IMR-90 (cell line): Measurements from ENCODE around the gene EFNA5. TPM values are rescaled to one million over a fixed set of nuclear protein-coding genes. Genes with fewer than 3 reads are reported as not detected.
A peak's percentile ranks its signal among the peaks of the same experiment; 100 is the strongest.

ENCODE experiments used
- ATAC-seq: fragments of 200-7000 bp; cut with Tn5 transposase; 2 replicates; pipeline ENCODE4 v1.9.1; 2020; ENCODE audit warnings: low read depth, mild to moderate bottlenecking, moderate library complexity
- BruUV-seq: library from RNA; stranded (reverse); fragments of 400-500 nt; replicated peaks from 2 replicates; lab custom pipeline; 2021; lab: Mats Ljungman, UMichigan
- CTCF ChIA-PET: fragments of 300-600 bp; formaldehyde crosslinking; extraction: SDS; loops from one replicate; lab custom pipeline; 2021; ENCODE audit warnings: antibody characterized with exemption; lab: Yijun Ruan, JAX
- POLR2A ChIA-PET: fragments of 300-600 bp; sonication (Branson Sonifier 250); formaldehyde crosslinking; loops from one replicate; lab custom pipeline; 2022; ENCODE audit warnings: antibody characterized with exemption; ENCODE audit not compliant: unreplicated experiment; lab: Charles Lee
- DNase-seq: peaks from one replicate; pipeline ENCODE4 v3.0.0; 2013
- H2AFZ ChIP-seq: replicated peaks from 2 replicates; pipeline ENCODE3; 2013; ENCODE audit warnings: low read length, mild to moderate bottlenecking; ENCODE audit not compliant: poor library complexity
- H2AK5ac ChIP-seq: 2 replicates; pipeline ENCODE4 v1.6.1; 2013; ENCODE audit warnings: low read depth, low read length, inconsistent platforms
- H2AK9ac ChIP-seq: replicated peaks from 2 replicates; pipeline ENCODE3; 2013; ENCODE audit warnings: mild to moderate bottlenecking, low read depth, low read length, moderate library complexity; ENCODE audit not compliant: poor library complexity
- H2BK120ac ChIP-seq: 2 replicates; pipeline ENCODE4 v1.6.1; 2013; ENCODE audit warnings: low read depth, low read length, inconsistent platforms
- H2BK15ac ChIP-seq: 3 replicates; pipeline ENCODE4 v1.6.1; 2013; ENCODE audit warnings: low read depth, low read length, inconsistent platforms
- H2BK20ac ChIP-seq: 2 replicates; pipeline ENCODE4 v1.6.1; 2013; ENCODE audit warnings: low read depth, mild to moderate bottlenecking, inconsistent platforms, low read length, moderate library complexity
- H2BK5ac ChIP-seq: 2 replicates; pipeline ENCODE4 v1.6.1; 2013; ENCODE audit warnings: mild to moderate bottlenecking, low read depth, low read length, inconsistent platforms; ENCODE audit not compliant: poor library complexity, severe bottlenecking
- H3K14ac ChIP-seq: replicated peaks from 2 replicates; pipeline ENCODE4 v1.6.1; 2013; ENCODE audit warnings: low read depth, low read length, inconsistent platforms
- H3K18ac ChIP-seq: 2 replicates; pipeline ENCODE4 v1.6.1; 2013; ENCODE audit warnings: low read depth, low read length, control low read depth
- H3K23ac ChIP-seq: 2 replicates; pipeline ENCODE4 v1.6.1; 2013; ENCODE audit warnings: low read depth, low read length, inconsistent platforms
- H3K27ac ChIP-seq: 2 replicates; pipeline ENCODE4 v1.5.1; 2013; ENCODE audit warnings: mild to moderate bottlenecking, control low read depth, low read length; ENCODE audit not compliant: insufficient read depth
- H3K27me3 ChIP-seq: 2 replicates; pipeline ENCODE4 v1.6.1; 2013; ENCODE audit warnings: low read length; ENCODE audit not compliant: control insufficient read depth, insufficient read depth
- H3K36me3 ChIP-seq: 2 replicates; pipeline ENCODE4 v1.6.1; 2013; ENCODE audit warnings: low read length, mixed read lengths; ENCODE audit not compliant: control insufficient read depth, insufficient read depth
- H3K4ac ChIP-seq: 2 replicates; pipeline ENCODE4 v1.6.1; 2013; ENCODE audit warnings: low read depth, low read length, inconsistent platforms
- H3K4me1 ChIP-seq: 2 replicates; pipeline ENCODE4 v1.6.1; 2013; ENCODE audit warnings: low read length, mixed read lengths; ENCODE audit not compliant: control insufficient read depth, insufficient read depth
- H3K4me2 ChIP-seq: 2 replicates; pipeline ENCODE4 v1.6.1; 2013; ENCODE audit warnings: low read depth, mild to moderate bottlenecking, control low read depth, low read length, moderate library complexity
- H3K4me3 ChIP-seq: 2 replicates; pipeline ENCODE4 v1.5.1; 2013; ENCODE audit warnings: low read depth, mild to moderate bottlenecking, control low read depth, low read length, moderate library complexity; ENCODE audit not compliant: insufficient read depth
- H3K56ac ChIP-seq: 2 replicates; pipeline ENCODE4 v1.6.1; 2013; ENCODE audit warnings: low read length, inconsistent platforms; ENCODE audit not compliant: insufficient read depth; ENCODE audit errors: extremely low read depth
- H3K79me1 ChIP-seq, 2 experiments: 2 replicates each; pipeline ENCODE4 v1.6.1; 2013; ENCODE audit warnings: low read length in 2 of 2, inconsistent platforms in 1 of 2, low read depth in 1 of 2
- H3K9ac ChIP-seq: 2 replicates; pipeline ENCODE4 v1.6.1; 2013; ENCODE audit warnings: low read depth, low read length, control low read depth
- H3K9me1 ChIP-seq: 2 replicates; pipeline ENCODE4 v1.6.1; 2013; ENCODE audit warnings: low read length, inconsistent platforms; ENCODE audit not compliant: insufficient read depth
- H3K9me3 ChIP-seq: 2 replicates; pipeline ENCODE4 v1.6.1; 2013; ENCODE audit warnings: low read length; ENCODE audit not compliant: control insufficient read depth, insufficient read depth
- H4K20me1 ChIP-seq: 2 replicates; pipeline ENCODE4 v1.6.1; 2013; ENCODE audit warnings: low read length, inconsistent platforms; ENCODE audit not compliant: insufficient read depth
- H4K5ac ChIP-seq: 2 replicates; pipeline ENCODE4 v1.6.1; 2013; ENCODE audit warnings: mild to moderate bottlenecking, low read depth, low read length, control low read depth
- H4K8ac ChIP-seq, 2 experiments: 2 replicates each; pipeline ENCODE4 v1.6.1; 2013; ENCODE audit warnings: low read depth in 2 of 2, low read length in 2 of 2, control low read depth in 1 of 2, inconsistent platforms in 1 of 2
- H4K91ac ChIP-seq: 2 replicates; pipeline ENCODE4 v1.6.1; 2013; ENCODE audit warnings: low read depth, low read length, inconsistent platforms; ENCODE audit not compliant: insufficient read depth
- BHLHE40 ChIP-seq: fragments of 150-350 bp; IDR thresholded peaks from 2 replicates; pipeline ENCODE4 v1.6.1; 2016; ENCODE audit warnings: mild to moderate bottlenecking, low read depth, low read length
- CEBPB ChIP-seq: IDR thresholded peaks from 2 replicates; pipeline ENCODE4 v1.6.1; 2012; ENCODE audit warnings: low read depth, low read length, improper control_type of control experiment
- CHD1 ChIP-seq: IDR thresholded peaks from 2 replicates; pipeline ENCODE4 v1.6.1; 2012; ENCODE audit warnings: low read depth, low read length, improper control_type of control experiment
- FOS ChIP-seq: fragments of 150-350 bp; IDR thresholded peaks from 2 replicates; pipeline ENCODE4 v1.6.1; 2016; ENCODE audit warnings: low read depth, low read length
- MAFK ChIP-seq: IDR thresholded peaks from 2 replicates; pipeline ENCODE4 v1.6.1; 2012; ENCODE audit warnings: low read depth, low read length, improper control_type of control experiment
- MAZ ChIP-seq: IDR thresholded peaks from 2 replicates; pipeline ENCODE4 v1.6.1; 2012; ENCODE audit warnings: low read depth, mild to moderate bottlenecking, low read length, improper control_type of control experiment, moderate library complexity, borderline replicate concordance
- MXI1 ChIP-seq: IDR thresholded peaks from 2 replicates; pipeline ENCODE4 v1.6.1; 2012; ENCODE audit warnings: low read depth, mild to moderate bottlenecking, low read length, moderate library complexity, borderline replicate concordance
- NFE2L2 ChIP-seq: fragments of 150-350 bp; IDR thresholded peaks from 2 replicates; pipeline ENCODE4 v1.6.1; 2016; ENCODE audit warnings: low read depth, mild to moderate bottlenecking, low read length
- POLR2A ChIP-seq: IDR thresholded peaks from 2 replicates; pipeline ENCODE4 v1.6.1; 2012; ENCODE audit warnings: mild to moderate bottlenecking, low read depth, low read length
- RAD21 ChIP-seq: IDR thresholded peaks from 2 replicates; pipeline ENCODE4 v1.6.1; 2012; ENCODE audit warnings: low read length, improper control_type of control experiment
- SMC3 ChIP-seq: fragments of 150-350 bp; IDR thresholded peaks from 2 replicates; pipeline ENCODE4 v1.6.1; 2016; ENCODE audit warnings: low read depth, mild to moderate bottlenecking, antibody characterized with exemption, low read length, moderate library complexity
- USF2 ChIP-seq: fragments of 150-350 bp; IDR thresholded peaks from 2 replicates; pipeline ENCODE4 v1.6.1; 2017; ENCODE audit warnings: mild to moderate bottlenecking, antibody characterized with exemption, low read length, low read depth
- WGBS, 2 experiments: methylation state at CpG; one replicate each; pipeline versions ENCODE4 v1.1.5 to v1.1.7; 2013; ENCODE audit warnings: missing lambda C conversion rate in 2 of 2; ENCODE audit not compliant: insufficient read length in 1 of 2; ENCODE audit errors: extremely low coverage in 2 of 2; 5-methylcytosine and 5-hydroxymethylcytosine counted together
- dilution Hi-C: fragments of 300-500 bp; cut with HindIII; formaldehyde crosslinking; loops from one replicate; pipeline ENCODE4 v1.14.3; 2018; ENCODE audit warnings: low sequenced_read_pairs; ENCODE audit not compliant: unreplicated experiment
- in situ Hi-C: fragments of 300-500 bp; cut with MboI; formaldehyde crosslinking; loops from 3 replicates; pipeline ENCODE4 v1.14.3; 2019; ENCODE audit warnings: low sequenced_read_pairs, inconsistent platforms, mixed read lengths
- intact Hi-C: fragments of 100-400 bp; cut with micrococcal nuclease; formaldehyde crosslinking; loops from 2 replicates; pipeline ENCODE4 v1.10.0; 2022
- polyA plus RNA-seq, 3 experiments: library from polyadenylated mRNA; depleted of rRNA; stranded (reverse); fragments of >200 nt; gene quantifications; 2 replicates each; pipeline ENCODE4 v1.2.3, GENCODE V29; 2012; ENCODE audit warnings: low replicate concordance in 1 of 3
- total RNA-seq: library from RNA; depleted of rRNA; stranded (reverse); fragments of >200 nt; gene quantifications from 2 replicates; pipeline ENCODE4 v1.2.3, GENCODE V29; 2012
- TF ChIP-seq, protein P1 (sequence below): conservative IDR thresholded peaks from 2 replicates; pipeline ENCODE4 v1.5.1; 2012; ENCODE audit warnings: mild to moderate bottlenecking, low read depth, low read length, improper control_type of control experiment
- TF ChIP-seq, protein P2 (sequence below): fragments of 150-350 bp; IDR thresholded peaks from 2 replicates; pipeline ENCODE4 v1.6.1; 2016; ENCODE audit warnings: low read depth, mild to moderate bottlenecking, low read length, moderate library complexity, borderline replicate concordance

Gene EFNA5
- total and polyA plus RNA-seq, 2 of the 4 experiments (the other 2 are of a cell fraction): 1.5 to 1.6 TPM

GRCh38 chr5:107558823-107559375 lies 111.8 kb downstream of the EFNA5 start:
- no peak overlapping the region for H3K18ac ChIP-seq
- H3K9me1 ChIP-seq: peaks cover 15% of the 10 kb centered on the region
- H3K27me3 ChIP-seq: no peaks in the 10 kb centered on the region
- H3K56ac ChIP-seq: no peak overlapping the region
- ATAC-seq: no peak
- intact Hi-C loops: no loop called here
- no peaks in the 10 kb centered on the region for H4K20me1 ChIP-seq
- no peak overlapping the region for H2BK20ac ChIP-seq
- POLR2A ChIA-PET: interaction anchor here (0.6 kb wide), 1 partner anchor 148 kb away, joined by 19 read pairs; no protein-coding TSS in a partner anchor
- H2BK5ac ChIP-seq: no peak overlapping the region
- H3K4me2 ChIP-seq: no peak overlapping the region
- H2BK120ac ChIP-seq: no peak overlapping the region
- no TSS peak for BruUV-seq
- no peak overlapping the region for H2AK9ac ChIP-seq
- no peak overlapping the region for H2BK15ac ChIP-seq
- CTCF ChIA-PET: interaction anchor here (0.6 to 2.8 kb wide), 2 partner anchors 14 to 214 kb away, joined by 4 to 9 read pairs; no protein-coding TSS in a partner anchor
- dilution Hi-C loops: no loop called here
- H4K91ac ChIP-seq: no peak overlapping the region
- H4K5ac ChIP-seq: no peak overlapping the region
- H3K79me1 ChIP-seq: no peaks in the 10 kb centered on the region
- TF ChIP-seq FOS: no peak
- TF ChIP-seq MAZ: no peak
- TF ChIP-seq CEBPB: no peak
- no peak for TF ChIP-seq BHLHE40
- TF ChIP-seq MAFK: no peak
- no peak for TF ChIP-seq RAD21
- TF ChIP-seq CHD1: no peak
- TF ChIP-seq, protein P1, sequence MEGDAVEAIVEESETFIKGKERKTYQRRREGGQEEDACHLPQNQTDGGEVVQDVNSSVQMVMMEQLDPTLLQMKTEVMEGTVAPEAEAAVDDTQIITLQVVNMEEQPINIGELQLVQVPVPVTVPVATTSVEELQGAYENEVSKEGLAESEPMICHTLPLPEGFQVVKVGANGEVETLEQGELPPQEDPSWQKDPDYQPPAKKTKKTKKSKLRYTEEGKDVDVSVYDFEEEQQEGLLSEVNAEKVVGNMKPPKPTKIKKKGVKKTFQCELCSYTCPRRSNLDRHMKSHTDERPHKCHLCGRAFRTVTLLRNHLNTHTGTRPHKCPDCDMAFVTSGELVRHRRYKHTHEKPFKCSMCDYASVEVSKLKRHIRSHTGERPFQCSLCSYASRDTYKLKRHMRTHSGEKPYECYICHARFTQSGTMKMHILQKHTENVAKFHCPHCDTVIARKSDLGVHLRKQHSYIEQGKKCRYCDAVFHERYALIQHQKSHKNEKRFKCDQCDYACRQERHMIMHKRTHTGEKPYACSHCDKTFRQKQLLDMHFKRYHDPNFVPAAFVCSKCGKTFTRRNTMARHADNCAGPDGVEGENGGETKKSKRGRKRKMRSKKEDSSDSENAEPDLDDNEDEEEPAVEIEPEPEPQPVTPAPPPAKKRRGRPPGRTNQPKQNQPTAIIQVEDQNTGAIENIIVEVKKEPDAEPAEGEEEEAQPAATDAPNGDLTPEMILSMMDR: no peak
- TF ChIP-seq USF2: no peak
- TF ChIP-seq NFE2L2: no peak
- no peak for TF ChIP-seq MXI1
- no peak for TF ChIP-seq POLR2A
- TF ChIP-seq, protein P2, sequence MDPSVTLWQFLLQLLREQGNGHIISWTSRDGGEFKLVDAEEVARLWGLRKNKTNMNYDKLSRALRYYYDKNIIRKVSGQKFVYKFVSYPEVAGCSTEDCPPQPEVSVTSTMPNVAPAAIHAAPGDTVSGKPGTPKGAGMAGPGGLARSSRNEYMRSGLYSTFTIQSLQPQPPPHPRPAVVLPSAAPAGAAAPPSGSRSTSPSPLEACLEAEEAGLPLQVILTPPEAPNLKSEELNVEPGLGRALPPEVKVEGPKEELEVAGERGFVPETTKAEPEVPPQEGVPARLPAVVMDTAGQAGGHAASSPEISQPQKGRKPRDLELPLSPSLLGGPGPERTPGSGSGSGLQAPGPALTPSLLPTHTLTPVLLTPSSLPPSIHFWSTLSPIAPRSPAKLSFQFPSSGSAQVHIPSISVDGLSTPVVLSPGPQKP: no peak
- TF ChIP-seq SMC3: no peak
- H2AK5ac ChIP-seq: no peak overlapping the region
- H4K8ac ChIP-seq: no peak overlapping the region
- no peak overlapping the region for H3K9ac ChIP-seq
- H3K4ac ChIP-seq: 0 out of 2 replicates have a peak overlapping the region, but pooled peaks have one; percentile 5
- no peak overlapping the region for H3K27ac ChIP-seq
- no peak for DNase-seq
- H3K23ac ChIP-seq: no peak overlapping the region
- no CpG with 5 or more reads among the region's 4 CpGs for WGBS, 2 experiments
- H3K36me3 ChIP-seq: no peaks in the 10 kb centered on the region
- peak overlapping the region; percentile 6 for H2AFZ ChIP-seq
- H3K9me3 ChIP-seq: no peaks in the 10 kb centered on the region
- in situ Hi-C loops: no loop called here
- 0 out of 2 replicates have a peak overlapping the region, but pooled peaks have one; percentile 3 for H3K14ac ChIP-seq
- no peak overlapping the region for H3K4me3 ChIP-seq
- peaks cover 10% of the 10 kb centered on the region for H3K4me1 ChIP-seq
